Stimulated activated CD4-positive, alpha-beta T cell treated with anti-CD3 and anti-CD28 coated beads, Interleukin-15, amount 100 ng/mL, for 24 hours (primary cell): ENCODE data around the gene ID2.

ENCODE experiments used
- DNase-seq: peaks from one replicate; pipeline ENCODE4 v3.0.0-alpha.2; 2020

Gene ID2

GRCh38 chr2:8648441-8649213 lies 33.2 kb upstream of the ID2 start:
- no peak for DNase-seq

- DNase-seq, result no peak
Measured at GRCh38 chr2:8649718-8650117, 32.1 kb upstream of the ID2 start.

GRCh38 chr2:8650256-8650655 lies 31.6 kb upstream of the ID2 start:
- no peak for DNase-seq

- DNase-seq, result no peak
Measured at GRCh38 chr2:8652774-8653426, 29.0 kb upstream of the ID2 start.

DNA sequence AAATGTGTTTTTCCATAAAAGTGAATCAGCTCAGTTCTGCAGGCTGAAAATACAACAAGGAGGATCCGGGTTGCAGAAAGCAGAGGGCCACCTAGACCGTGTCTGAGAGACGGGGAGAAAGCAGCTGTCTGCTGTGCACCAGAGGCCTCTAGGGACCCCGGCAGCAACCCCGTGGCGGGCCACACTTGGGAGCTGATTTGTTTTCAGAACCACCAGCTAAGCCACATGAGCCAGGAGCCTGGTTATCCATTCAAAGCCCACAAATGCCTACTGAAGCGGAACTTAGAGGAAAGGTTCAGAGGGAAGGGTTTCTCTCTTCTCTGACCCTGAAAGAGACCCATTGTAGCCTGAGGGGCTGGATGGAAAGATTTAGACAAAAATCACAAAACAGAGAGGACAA lies 28.4 kb upstream of the ID2 start:
- DNase-seq, result no peak

DNA sequence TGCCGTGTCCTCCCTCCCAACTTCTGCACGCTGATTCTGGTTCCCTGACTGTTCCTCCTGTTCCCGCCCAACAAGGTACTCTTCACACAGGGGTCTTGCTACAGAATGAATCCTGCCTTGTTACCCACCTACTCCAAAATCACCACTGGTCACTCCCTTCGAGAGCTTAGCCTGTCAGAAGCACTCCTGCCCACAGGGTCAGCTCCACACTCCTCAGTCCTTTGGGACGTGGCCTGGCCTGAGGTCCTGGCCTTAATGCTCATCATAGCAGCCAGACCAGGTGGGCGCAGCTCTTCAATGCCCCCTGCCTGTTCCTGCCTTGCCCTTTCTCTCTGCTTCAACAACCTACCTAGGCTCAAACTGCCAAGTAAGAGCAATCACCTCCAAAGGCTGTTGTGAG lies 27.8 kb upstream of the ID2 start:
- DNase-seq, result no peak

GRCh38 chr2:8654483-8654882 lies 27.4 kb upstream of the ID2 start:
- no peak for DNase-seq

DNA sequence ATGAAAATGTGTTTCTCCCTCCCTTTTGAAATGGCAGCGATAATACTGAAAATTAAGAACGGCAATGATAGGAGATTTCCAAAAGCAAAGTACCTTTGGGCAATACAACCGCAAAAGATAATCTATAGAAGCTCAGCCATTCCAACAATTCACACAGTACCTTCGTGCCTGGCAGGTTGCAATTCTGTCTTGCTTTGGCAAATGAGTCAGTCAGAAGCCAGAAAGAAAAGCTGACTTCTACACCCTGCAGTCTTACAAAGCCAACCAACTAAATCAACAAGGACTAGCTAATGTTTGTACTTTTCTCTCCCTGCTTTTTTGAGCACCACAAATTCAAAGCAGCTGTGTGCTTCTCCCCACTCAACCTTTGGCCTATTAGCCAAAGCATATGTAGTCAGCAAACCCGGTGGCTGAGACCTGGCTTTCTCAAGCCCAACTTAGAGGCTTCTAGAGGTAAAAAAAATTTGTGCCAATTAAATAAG lies 25.7 kb upstream of the ID2 start:
- no peak for DNase-seq

DNA sequence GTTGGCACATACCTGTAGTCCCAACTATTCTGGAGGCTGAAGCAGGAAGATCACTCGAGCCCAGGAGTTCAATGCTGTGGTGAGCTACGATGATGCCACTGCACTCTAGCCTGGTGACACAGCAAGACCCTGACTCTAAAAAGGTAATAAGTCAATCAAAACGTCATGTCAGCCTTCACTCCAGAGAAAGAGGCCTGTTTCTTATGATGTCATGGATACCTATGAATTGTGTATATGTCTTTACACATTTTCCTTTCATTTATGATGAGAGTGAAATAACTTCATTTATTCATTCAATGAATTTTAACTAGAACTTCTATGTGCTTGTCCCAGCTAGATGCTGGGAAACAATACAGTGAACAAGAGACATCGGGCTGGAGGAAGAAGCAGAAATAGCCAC lies 25.0 kb upstream of the ID2 start:
- DNase-seq, result no peak

DNA sequence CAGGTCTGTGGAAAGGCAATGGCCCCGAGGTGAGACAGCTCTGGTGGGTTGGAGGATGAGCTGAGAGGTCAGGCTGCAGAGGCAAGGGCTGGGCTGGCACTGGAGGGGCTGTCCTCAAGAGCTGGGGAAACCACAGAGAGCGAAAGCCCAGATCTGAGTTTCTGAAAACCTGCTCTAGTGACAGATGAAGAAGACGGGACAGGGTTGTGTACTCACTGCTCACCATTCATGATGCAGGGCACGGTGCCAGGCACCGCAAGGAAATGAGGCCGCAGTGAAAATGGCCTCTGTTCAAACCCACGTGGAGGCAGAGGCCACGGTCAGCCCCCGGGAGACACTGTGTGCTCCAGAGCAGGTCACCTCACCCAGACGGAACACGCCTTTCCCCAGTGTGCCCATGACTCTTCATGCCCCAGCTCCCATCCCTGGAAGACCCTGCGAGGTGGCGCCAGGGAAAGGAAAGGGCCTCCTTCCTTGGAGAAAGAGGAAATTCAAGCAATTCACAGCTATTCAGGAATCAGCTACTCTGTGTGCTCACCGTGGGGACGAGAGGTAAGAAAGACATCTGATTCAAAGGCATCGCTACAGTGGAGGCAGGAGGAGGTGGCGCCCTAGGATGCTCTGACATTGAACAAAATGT lies 24.3 kb upstream of the ID2 start:
- DNase-seq, result peak; percentile 34

GRCh38 chr2:8658064-8658862 lies 23.6 kb upstream of the ID2 start:
- DNase-seq, result no peak

DNA sequence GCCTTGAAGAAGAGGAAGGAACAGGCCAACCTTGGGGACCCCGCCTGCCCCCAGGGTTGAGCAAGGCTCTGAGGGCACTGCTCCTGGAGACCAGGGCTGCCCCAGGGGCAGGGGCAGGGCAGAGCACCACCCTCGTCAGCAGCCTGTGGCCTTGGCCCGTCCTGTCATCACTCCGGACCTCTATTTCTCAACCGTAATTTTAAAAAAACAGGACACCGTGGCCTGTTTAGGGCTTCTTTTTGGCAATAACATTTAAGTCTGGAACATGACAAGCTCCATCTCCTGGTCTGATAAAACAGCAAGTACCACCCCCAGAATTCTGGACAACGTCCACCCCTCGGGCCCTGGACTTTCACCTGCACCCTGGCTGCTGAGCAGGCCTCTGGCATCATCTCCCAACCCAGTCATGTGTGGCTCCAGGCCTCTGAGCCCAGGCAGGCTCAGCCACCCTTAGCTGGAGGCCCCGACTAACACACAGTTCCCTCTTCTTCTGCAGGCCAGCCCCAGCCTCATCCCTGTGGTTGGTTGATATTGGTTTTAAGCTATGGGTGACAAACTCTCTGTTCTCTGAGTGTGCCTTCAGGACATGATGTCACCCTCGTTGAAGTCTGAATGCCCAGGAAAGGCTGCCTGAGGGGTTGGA lies 22.6 kb upstream of the ID2 start:
- no peak for DNase-seq

DNA sequence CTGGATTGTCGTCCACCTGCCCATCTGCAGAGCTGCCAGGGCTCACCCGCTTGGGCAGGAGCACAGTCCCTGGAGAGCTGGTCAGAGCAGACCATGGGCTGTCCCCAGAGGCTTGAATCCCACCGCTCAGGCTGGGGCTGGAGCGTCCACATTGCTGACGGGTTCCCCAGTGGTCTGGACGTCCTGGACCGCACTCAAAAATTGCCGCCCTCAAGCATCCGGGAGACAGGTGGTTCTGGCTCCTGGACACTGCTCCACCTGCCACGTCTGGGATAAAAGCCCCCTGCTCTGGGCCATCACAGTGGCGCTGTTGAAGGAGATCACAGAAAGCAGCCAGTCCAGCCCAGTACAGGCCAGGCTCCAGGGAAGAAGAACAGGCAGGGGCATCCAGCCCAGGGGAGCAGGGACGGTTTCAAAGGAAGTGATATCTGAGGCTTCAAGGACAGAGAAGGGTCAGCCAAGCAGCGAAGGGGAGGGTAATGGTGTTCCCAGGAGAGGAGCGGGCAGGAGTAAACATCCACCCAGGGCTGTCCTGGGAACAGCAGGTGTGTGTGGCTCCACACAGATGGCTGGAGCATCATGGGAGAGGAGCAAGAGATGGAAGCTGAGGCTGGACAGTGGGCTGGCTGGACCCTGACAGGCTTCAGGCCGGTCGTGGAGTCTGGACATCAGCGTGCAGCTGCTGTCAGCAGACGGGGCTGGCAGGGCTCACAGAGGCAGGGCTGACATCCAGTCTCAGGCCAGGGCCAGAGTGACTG lies 21.9 kb upstream of the ID2 start:
- no peak for DNase-seq

DNA sequence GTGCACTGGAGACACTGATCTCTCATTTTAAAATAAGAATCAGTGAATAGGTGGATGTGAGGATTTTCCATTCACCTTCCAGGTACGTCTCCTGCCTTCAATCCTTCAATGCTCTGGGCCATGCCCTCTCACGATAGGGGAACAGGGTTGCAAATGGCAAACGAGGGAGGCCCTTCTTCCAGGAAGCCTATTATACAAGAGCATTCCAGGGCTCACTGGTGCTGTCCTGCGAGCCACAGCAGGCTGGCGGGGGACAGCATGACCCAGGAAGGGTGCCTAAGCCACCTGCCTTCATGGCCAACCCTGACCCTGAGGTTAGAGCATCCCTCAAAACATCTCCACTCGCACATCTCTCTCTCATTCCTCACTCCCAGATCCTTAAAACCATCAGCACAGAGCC lies 20.6 kb upstream of the ID2 start:
- no peak for DNase-seq

DNA sequence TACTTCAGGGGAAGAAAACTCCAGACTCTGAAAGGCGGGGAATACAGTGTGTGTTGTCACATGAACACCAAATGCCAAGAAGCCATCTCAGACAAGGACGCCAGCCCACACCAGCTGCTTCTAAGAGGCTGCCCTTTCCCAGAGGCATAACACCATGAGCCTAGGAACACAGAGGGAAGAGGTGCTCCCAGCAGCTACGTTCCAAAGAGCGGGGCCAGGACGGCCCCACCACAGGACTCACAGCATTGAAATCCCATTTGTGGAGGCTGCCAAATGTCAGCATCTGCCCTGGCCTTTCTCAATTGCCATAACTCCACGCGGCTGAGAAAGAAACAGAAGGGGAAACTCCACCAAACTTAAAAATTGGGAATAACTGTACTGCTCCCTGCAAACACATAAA lies 20.1 kb upstream of the ID2 start:
- DNase-seq, result no peak

DNA sequence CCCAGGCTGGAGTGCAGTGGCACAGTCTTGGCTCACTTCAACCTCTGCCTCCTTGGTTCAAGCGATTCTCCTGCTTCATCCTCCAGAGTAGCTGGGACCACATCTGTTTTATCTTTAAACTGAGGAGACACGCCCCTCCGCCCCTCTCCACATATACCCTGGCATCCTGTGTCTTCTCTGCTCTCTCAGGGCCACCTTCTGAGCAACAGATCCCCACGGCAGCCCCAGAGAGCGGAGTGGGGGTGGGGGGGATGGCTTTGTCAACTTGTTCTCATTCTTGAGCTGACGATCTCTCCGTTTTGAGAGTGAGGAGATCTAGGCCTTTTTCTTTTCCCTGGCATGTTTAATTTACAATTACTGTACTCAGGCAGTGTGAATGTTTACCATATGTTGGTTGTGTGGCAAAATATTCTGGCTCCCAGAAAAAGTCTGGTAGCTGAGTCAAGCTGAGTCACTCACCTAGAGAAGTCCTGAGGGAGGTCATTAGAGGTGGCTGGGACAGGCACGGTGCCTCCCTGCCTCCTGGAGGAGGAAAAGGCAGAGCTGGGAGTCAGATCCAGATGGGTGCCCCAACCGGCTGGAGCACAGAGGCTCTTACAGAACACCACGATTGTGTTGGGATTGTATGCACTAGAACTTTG lies 19.5 kb upstream of the ID2 start:
- DNase-seq, result no peak

DNA sequence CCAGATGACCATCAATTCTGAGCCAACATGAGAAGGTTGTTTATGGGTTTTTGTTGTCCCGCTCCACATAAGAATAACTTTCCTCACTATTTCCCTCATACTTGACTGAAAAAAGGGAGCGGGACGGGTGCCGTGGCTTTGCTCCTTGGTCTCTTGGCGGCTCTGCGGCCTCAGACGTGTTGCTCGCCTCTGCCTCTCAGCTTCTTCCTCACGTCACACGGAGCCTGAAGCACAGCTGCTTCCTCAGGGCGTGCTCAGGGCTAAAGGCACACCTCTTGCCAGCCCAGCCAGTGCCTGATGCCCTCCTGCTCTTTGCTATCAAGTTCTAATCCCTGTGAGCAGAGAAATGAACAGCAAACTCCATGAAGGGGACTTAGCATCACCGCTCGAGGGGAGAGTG lies 17.9 kb upstream of the ID2 start:
- no peak for DNase-seq

DNA sequence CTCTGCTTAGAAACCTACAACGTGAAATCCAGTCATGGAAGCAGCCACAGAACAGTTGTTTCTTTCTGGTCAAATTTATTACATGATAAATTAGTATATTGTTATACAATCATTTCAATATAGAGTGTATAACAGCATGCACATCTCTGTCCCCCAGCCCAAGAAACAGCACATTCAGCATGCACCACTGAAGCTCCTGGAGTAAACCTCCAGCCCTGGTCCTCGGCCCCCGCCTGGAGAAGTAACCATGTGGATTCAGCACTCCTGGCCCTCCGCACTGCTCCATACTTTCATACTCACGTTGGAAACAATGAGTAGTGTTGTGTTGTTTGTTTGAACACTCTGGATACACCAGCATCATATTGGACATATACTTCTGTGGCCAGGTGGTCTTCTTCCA lies 15.3 kb upstream of the ID2 start:
- DNase-seq, result no peak

DNA sequence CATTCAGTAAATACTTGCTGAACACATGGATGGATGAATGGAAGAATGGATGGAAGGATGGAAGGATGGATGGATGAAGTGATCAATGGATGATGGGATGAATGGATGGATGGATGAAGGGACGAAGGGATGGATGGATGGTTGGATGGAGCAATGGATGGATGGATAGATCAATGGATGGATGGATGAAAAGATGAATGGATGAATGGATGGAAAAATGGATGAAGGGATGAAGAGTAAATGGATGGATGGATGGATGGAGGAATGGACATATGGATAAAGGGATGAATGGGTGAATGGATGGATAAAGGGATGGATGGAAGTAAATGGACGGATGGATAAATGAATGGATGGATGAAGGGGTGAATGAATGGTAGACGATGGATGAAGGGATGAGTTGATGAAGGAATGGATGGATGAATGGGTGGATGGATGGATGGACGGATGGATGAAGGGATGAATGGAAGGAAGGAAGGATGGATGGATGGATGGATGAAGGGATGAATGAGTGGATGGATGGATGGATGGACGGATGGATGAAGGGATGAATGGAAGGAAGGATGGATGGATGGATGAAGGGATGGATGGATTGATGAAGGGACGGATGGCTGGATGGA lies 13.9 kb upstream of the ID2 start:
- DNase-seq, result no peak

DNA sequence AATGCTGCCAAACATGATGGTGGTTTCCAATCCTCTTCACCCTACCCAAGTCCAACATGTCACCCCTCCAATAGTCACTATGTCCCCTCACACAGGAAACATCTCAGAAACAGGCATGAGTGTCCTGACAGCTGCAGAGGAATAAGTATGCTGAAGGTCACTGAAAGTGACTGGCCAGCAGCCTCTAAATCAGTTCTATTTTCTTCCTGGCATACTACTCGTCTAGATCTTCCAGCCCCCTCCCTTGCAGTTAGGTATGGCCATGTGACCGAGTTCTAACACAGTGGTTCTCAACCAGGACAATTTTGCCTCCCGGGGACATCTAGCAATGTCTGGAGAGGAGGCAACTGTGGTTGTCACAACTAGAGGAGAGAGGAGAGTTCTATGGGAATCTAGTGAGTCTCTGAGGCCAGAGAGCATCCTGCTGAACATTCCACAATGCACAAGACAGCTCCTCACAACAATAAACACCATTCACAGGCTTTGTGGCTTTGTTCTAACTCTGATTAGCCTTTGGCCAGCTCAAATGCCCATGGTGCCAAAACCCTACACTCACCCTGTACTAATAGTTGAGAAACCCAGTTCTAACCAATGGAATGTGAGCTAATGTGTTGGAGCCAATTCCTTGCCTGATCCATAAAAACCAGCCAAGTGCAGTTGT lies 12.6 kb upstream of the ID2 start:
- no peak for DNase-seq

- DNase-seq, result no peak
Measured at GRCh38 chr2:8670580-8670979, 11.3 kb upstream of the ID2 start.
